Measurements from ENCODE around the gene RAB3B. TPM values are rescaled to one million over a fixed set of nuclear protein-coding genes. Genes with fewer than 3 reads are reported as not detected.

RAB3B gene
- polyA plus RNA-seq, 2 donors = under 0.01 to 0.02 TPM

DNA sequence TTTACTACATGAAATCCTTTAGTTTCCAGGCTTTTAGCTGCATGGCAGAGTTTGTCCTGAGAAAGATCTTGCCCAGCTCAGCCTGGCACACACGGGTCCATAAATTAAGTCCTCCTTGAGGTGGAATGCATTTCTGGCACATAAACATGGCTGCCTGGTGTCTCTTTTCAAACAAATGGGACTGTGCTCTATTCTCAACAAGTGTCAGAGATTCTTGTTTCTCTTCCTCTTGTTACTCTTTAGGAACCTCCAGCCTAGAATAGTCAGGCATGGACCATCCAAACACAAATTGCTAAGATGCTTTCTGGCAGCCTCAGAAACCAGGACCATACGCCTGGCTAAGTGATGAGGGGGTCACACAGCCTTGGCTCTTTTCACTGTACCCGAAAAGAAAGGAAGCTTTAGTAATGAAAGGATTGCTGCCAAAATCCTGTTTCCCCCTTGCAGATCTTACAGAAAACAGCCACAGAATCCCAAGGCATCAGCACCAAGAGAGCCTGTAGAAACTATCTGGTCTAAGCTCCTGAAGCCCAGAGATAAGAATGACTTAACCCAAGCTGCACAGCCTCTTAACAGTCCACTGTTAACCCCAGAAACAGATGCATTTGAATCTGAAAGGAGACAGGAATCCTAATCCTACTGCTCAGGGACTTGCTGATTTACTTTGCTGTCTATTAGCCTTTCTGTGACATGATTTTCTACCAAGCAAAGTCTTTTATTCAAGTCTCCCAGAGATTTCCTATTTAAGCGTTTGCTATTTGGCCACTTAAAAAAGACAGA is 80.1 kb downstream of the RAB3B start:
- no peaks in the 10 kb centered on the region for H3K36me3 ChIP-seq (ENCODE audit: control insufficient read depth in 2 of 2, insufficient read depth in 2 of 2, low read length in 1 of 2)
- H3K4me1 ChIP-seq (ENCODE audit: control insufficient read depth in 2 of 2, insufficient read depth in 2 of 2, low read length in 1 of 2) = no peaks in the 10 kb centered on the region
- no peak overlapping the region for H3K27ac ChIP-seq (ENCODE audit: low read depth in 2 of 2, low read length in 1 of 2)
- no peaks in the 10 kb centered on the region for H3K27me3 ChIP-seq (ENCODE audit: control insufficient read depth in 1 of 2, insufficient read depth in 2 of 2, low read length in 2 of 2)
- H3K9me3 ChIP-seq (ENCODE audit: control insufficient read depth in 2 of 2, insufficient read depth in 1 of 2, low read depth in 1 of 2, low read length in 1 of 2) = no peaks in the 10 kb centered on the region
- 73 to 74% methylated on average over 4 of the region's 4 CpGs for WGBS, 2 donors
- H3K4me3 ChIP-seq (ENCODE audit: low read depth in 1 of 2, low read length in 2 of 2) = no peak overlapping the region

DNA sequence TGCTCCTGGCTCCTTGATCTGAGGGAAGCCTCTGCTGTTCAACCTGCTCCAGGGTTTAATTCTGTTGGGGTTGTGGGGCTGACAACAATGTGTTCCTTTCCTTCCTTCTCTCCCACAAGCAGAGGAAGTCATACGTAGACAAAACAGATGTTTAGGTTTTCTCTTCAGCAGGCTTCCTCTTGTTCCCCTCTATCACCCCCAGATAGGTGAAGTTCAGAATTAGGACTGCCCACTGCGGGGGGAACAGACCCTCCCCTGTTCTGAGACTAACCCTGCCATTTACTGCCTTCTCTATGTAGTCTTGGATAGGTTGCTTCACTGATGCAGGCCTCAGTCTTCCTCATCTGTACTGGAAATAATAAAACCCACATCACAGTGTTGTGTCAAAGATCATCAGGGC is 82.0 kb downstream of the RAB3B start:
- 67 to 79% methylated on average over 2 of the region's 2 CpGs for WGBS, 2 donors
- no peak overlapping the region for H3K4me3 ChIP-seq (ENCODE audit: low read depth in 1 of 2, low read length in 2 of 2)
- no peaks in the 10 kb centered on the region for H3K27me3 ChIP-seq (ENCODE audit: control insufficient read depth in 1 of 2, insufficient read depth in 2 of 2, low read length in 2 of 2)
- no peaks in the 10 kb centered on the region for H3K36me3 ChIP-seq (ENCODE audit: control insufficient read depth in 2 of 2, insufficient read depth in 2 of 2, low read length in 1 of 2)
- H3K27ac ChIP-seq (ENCODE audit: low read depth in 2 of 2, low read length in 1 of 2) = no peak overlapping the region
- no peaks in the 10 kb centered on the region for H3K4me1 ChIP-seq (ENCODE audit: control insufficient read depth in 2 of 2, insufficient read depth in 2 of 2, low read length in 1 of 2)
- H3K9me3 ChIP-seq (ENCODE audit: control insufficient read depth in 2 of 2, insufficient read depth in 1 of 2, low read depth in 1 of 2, low read length in 1 of 2) = no peaks in the 10 kb centered on the region

DNA sequence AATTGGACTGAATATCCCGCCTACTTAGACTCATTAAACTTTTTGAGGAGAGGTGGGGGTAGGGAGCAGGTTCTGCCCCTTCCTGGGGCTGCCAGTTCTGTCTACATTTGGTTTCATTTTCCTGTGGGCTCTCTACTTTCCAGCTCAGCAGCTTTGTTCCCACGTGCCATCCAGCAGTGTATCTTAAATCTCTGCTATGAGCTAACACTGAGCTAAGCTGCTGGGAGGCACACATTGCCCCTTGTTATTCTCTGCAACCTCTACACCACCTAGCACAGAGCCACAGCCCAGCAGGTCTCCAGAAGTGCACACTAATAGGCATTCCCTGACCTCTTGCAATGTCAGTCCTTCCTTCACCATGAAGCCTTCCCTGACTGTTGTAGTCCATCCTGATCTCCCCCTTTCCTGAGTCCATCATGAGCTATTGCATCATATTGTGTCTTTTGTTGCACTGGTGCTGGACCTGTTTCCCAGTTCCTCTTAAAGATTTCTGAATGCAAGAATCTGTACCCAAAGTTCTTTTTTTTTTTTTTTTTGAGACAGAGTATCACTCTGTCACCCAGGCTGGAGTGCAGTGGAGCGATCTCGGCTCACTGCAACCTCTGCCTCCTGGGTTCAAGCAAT is 83.3 kb downstream of the RAB3B start:
- Histone ChIP-seq H3K4me3 (ENCODE audit: low read depth in 1 of 2, low read length in 2 of 2) (no peak overlapping the region), H3K27me3 (ENCODE audit: control insufficient read depth in 1 of 2, insufficient read depth in 2 of 2, low read length in 2 of 2) (no peaks in the 10 kb centered on the region), H3K36me3 (ENCODE audit: control insufficient read depth in 2 of 2, insufficient read depth in 2 of 2, low read length in 1 of 2) (no peaks in the 10 kb centered on the region), H3K27ac (ENCODE audit: low read depth in 2 of 2, low read length in 1 of 2) (no peak overlapping the region), H3K4me1 (ENCODE audit: control insufficient read depth in 2 of 2, insufficient read depth in 2 of 2, low read length in 1 of 2) (no peaks in the 10 kb centered on the region), H3K9me3 (ENCODE audit: control insufficient read depth in 2 of 2, insufficient read depth in 1 of 2, low read depth in 1 of 2, low read length in 1 of 2) (no peaks in the 10 kb centered on the region)
- 71 to 78% methylated on average over 4 of the region's 4 CpGs for WGBS, 2 donors

DNA sequence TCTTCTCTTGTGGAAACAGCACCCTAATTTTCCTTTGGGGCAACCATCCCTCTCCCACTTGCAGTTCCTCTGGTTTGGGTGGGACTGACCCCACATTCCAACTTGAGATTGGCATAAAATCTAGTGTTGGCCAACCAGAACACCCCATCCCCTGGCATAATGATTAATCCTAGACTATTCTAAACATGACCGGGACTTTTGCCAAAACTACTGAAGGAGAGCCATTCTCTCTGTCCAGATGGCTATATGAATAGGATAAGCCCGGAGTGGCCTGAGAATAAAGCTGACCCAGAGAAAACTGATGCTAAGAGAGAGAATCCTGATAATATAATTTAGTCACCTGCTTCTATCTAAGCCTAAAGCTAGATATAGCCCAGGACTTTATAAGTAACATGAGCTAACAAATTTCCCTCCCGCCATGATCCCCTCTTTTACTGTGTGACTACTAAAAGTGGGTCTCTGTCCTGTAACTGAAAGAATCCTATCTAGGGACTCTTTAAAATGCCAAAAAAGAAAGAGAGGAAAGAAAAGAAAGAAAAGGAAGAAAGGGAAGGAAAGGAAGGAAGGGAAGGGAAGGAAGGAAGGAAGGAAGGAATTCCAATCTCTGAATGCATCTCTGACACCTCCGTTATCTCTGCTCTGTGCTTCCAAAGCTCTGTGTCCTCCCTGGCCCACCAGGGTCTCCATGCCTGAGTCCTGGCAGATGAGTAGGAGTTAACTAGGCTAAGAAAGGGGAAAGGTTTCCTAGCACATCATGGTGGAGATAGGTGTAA is 84.0 kb downstream of the RAB3B start:
- Histone ChIP-seq H3K9me3 (ENCODE audit: control insufficient read depth in 2 of 2, insufficient read depth in 1 of 2, low read depth in 1 of 2, low read length in 1 of 2) (no peaks in the 10 kb centered on the region), H3K27ac (ENCODE audit: low read depth in 2 of 2, low read length in 1 of 2) (no peak overlapping the region), H3K4me1 (ENCODE audit: control insufficient read depth in 2 of 2, insufficient read depth in 2 of 2, low read length in 1 of 2) (no peaks in the 10 kb centered on the region), H3K36me3 (ENCODE audit: control insufficient read depth in 2 of 2, insufficient read depth in 2 of 2, low read length in 1 of 2) (no peaks in the 10 kb centered on the region), H3K4me3 (ENCODE audit: low read depth in 1 of 2, low read length in 2 of 2) (no peak overlapping the region), H3K27me3 (ENCODE audit: control insufficient read depth in 1 of 2, insufficient read depth in 2 of 2, low read length in 2 of 2) (no peaks in the 10 kb centered on the region)
- WGBS, 2 donors = 57 to 61% methylated on average over 4 of the region's 4 CpGs

DNA sequence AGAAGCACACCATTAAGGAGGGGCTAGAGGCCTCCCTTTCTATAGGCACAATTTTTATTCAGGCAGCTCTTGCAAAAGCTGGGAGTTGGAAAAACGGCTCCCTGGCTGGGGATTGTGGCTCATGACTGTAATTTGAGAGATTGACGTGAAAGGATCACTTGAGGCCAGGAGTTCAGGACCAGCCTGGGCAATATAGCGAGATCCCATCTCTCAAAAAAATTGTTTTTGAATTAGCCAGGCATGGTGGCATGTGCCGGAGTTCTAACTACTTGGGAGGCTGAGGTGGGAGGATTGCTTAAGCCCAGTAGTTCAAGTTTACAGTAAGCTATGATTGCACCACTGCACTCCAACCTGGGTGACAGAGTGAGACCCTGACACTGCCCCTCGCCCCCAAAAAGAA is 88.0 kb downstream of the RAB3B start:
- no peak overlapping the region for H3K4me3 ChIP-seq (ENCODE audit: low read depth in 1 of 2, low read length in 2 of 2)
- H3K4me1 ChIP-seq (ENCODE audit: control insufficient read depth in 2 of 2, insufficient read depth in 2 of 2, low read length in 1 of 2) = no peaks in the 10 kb centered on the region
- H3K36me3 ChIP-seq (ENCODE audit: control insufficient read depth in 2 of 2, insufficient read depth in 2 of 2, low read length in 1 of 2) = no peaks in the 10 kb centered on the region
- H3K27ac ChIP-seq (ENCODE audit: low read depth in 2 of 2, low read length in 1 of 2) = no peak overlapping the region
- no peaks in the 10 kb centered on the region for H3K27me3 ChIP-seq (ENCODE audit: control insufficient read depth in 1 of 2, insufficient read depth in 2 of 2, low read length in 2 of 2)
- 78 to 80% methylated on average over 5 of the region's 5 CpGs for WGBS, 2 donors
- no peaks in the 10 kb centered on the region for H3K9me3 ChIP-seq (ENCODE audit: control insufficient read depth in 2 of 2, insufficient read depth in 1 of 2, low read depth in 1 of 2, low read length in 1 of 2)

DNA sequence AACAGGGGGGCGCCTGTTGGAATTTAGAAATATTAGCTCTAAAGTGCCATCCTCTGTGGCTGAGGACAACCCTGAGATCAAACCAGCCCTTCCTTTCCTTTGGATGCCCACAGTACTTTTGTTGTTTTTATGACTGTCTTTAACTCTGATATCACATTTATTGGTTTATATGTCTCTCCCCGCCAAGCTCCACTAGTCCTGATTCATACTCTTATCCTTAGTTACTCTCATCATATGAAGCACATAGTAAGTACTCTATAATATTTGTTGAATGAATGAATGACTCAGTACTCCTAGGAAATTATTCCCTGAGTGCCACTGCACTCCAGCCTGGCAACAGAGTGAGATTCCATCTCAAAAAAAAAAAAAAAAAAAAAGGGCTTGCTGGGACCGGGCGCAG is 89.3 kb downstream of the RAB3B start:
- H3K27me3 ChIP-seq (ENCODE audit: control insufficient read depth in 1 of 2, insufficient read depth in 2 of 2, low read length in 2 of 2) = peaks cover 0 to 3% of the 10 kb centered on the region in 2 donors
- no peak overlapping the region for H3K27ac ChIP-seq (ENCODE audit: low read depth in 2 of 2, low read length in 1 of 2)
- no peaks in the 10 kb centered on the region for H3K4me1 ChIP-seq (ENCODE audit: control insufficient read depth in 2 of 2, insufficient read depth in 2 of 2, low read length in 1 of 2)
- no peaks in the 10 kb centered on the region for H3K9me3 ChIP-seq (ENCODE audit: control insufficient read depth in 2 of 2, insufficient read depth in 1 of 2, low read depth in 1 of 2, low read length in 1 of 2)
- no peak overlapping the region for H3K4me3 ChIP-seq (ENCODE audit: low read depth in 1 of 2, low read length in 2 of 2)
- 95 to 96% methylated on average over 4 of the region's 4 CpGs for WGBS, 2 donors
- no peaks in the 10 kb centered on the region for H3K36me3 ChIP-seq (ENCODE audit: control insufficient read depth in 2 of 2, insufficient read depth in 2 of 2, low read length in 1 of 2)

DNA sequence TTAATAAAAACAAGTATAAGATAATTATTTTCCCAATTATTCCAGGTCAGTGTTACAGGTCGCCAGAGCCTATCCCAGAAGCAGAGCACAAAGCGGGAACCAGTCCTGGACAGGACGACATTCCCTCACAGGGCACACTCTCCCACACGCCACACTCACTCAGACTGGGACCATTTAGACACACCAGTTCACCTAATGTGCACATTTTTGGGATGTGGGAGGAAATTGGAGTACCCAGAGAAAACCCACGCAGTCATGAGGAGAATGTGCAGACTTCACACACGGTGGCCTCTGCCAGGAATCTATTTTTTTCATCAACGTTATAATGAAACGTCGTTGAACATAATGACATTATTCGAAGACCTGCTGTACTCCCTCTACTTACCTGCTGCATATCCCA is 91.5 kb downstream of the RAB3B start:
- WGBS, 2 donors = 78 to 79% methylated on average over 10 of the region's 10 CpGs
- H3K27me3 ChIP-seq (ENCODE audit: control insufficient read depth in 1 of 2, insufficient read depth in 2 of 2, low read length in 2 of 2) = peaks cover 2 to 3% of the 10 kb centered on the region in 2 donors
- no peaks in the 10 kb centered on the region for H3K36me3 ChIP-seq (ENCODE audit: control insufficient read depth in 2 of 2, insufficient read depth in 2 of 2, low read length in 1 of 2)

DNA sequence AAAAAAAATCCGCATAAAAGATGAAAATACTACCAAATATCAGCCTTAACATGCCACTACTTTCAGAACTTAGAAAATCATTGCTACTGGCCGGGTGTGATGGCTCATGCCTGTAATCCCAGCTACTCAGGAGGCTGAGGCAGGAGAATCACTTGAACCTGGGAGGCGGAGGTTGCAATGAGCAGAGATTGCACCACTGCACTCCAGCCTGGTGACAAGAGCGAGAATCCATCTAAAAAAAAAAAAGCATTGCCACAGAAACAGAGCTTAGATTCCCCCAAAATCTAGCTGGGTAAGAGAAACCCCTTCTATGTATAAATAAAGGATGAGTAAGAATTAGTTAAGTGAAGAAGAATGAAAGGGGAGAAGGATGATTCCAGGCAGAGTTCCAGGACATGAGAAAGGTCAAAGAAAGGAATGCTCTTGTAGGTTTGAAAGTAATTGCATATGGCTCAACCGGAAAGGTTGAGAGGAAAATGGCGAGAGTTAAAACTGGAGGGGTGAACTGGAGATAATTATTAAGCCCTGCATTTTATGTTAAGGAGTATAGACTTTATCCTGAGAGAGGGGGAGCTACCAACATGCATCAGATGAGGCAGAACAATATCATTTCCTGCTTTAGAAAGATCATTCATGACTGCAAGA is 92.3 kb downstream of the RAB3B start:
- Histone ChIP-seq H3K4me3 (ENCODE audit: low read depth in 1 of 2, low read length in 2 of 2) (no peak overlapping the region), H3K27me3 (ENCODE audit: control insufficient read depth in 1 of 2, insufficient read depth in 2 of 2, low read length in 2 of 2) (peaks cover 2 to 3% of the 10 kb centered on the region in 2 donors), H3K27ac (ENCODE audit: low read depth in 2 of 2, low read length in 1 of 2) (no peak overlapping the region), H3K36me3 (ENCODE audit: control insufficient read depth in 2 of 2, insufficient read depth in 2 of 2, low read length in 1 of 2) (no peaks in the 10 kb centered on the region), H3K4me1 (ENCODE audit: control insufficient read depth in 2 of 2, insufficient read depth in 2 of 2, low read length in 1 of 2) (no peaks in the 10 kb centered on the region), H3K9me3 (ENCODE audit: control insufficient read depth in 2 of 2, insufficient read depth in 1 of 2, low read depth in 1 of 2, low read length in 1 of 2) (no peaks in the 10 kb centered on the region)
- 65 to 69% methylated on average over 6 of the region's 6 CpGs for WGBS, 2 donors

More for the DNA sequence above, 91.5 kb downstream of the RAB3B start:
- Histone ChIP-seq H3K9me3 (ENCODE audit: control insufficient read depth in 2 of 2, insufficient read depth in 1 of 2, low read depth in 1 of 2, low read length in 1 of 2) (no peaks in the 10 kb centered on the region), H3K27ac (ENCODE audit: low read depth in 2 of 2, low read length in 1 of 2) (no peak overlapping the region), H3K4me1 (ENCODE audit: control insufficient read depth in 2 of 2, insufficient read depth in 2 of 2, low read length in 1 of 2) (no peaks in the 10 kb centered on the region), H3K4me3 (ENCODE audit: low read depth in 1 of 2, low read length in 2 of 2) (no peak overlapping the region)

DNA sequence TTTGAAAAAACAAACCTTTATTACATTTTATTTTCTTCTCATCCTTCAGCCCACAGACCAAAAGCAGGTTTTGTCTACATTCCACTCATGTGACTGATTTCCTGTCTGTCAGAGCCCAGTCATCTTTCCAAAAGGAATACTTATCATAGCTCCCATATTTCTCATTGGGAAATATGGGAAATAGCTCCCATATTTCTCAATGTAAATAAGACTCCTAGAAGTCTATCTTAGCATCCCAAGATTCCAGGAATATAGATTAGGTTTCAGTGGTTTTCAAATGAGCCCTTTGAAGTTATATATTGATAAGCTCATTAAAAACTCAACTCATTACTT is 92.8 kb downstream of the RAB3B start:
- peaks cover 2 to 3% of the 10 kb centered on the region in 2 donors for H3K27me3 ChIP-seq (ENCODE audit: control insufficient read depth in 1 of 2, insufficient read depth in 2 of 2, low read length in 2 of 2)
- H3K4me1 ChIP-seq (ENCODE audit: control insufficient read depth in 2 of 2, insufficient read depth in 2 of 2, low read length in 1 of 2) = no peaks in the 10 kb centered on the region
- H3K27ac ChIP-seq (ENCODE audit: low read depth in 2 of 2, low read length in 1 of 2) = no peak overlapping the region
- H3K9me3 ChIP-seq (ENCODE audit: control insufficient read depth in 2 of 2, insufficient read depth in 1 of 2, low read depth in 1 of 2, low read length in 1 of 2) = no peaks in the 10 kb centered on the region
- no peaks in the 10 kb centered on the region for H3K36me3 ChIP-seq (ENCODE audit: control insufficient read depth in 2 of 2, insufficient read depth in 2 of 2, low read length in 1 of 2)
- no peak overlapping the region for H3K4me3 ChIP-seq (ENCODE audit: low read depth in 1 of 2, low read length in 2 of 2)

Measured in esophagus (tissue), 2 donors.